Panc1 (cell line): Measurements from ENCODE around the gene PRLR.

Experiments used
- POLR2AphosphoS5 ChIP-seq: IDR thresholded peaks from 2 replicates; pipeline ENCODE4 v1.6.1; 2012; ENCODE audit warnings: mild to moderate bottlenecking, low read depth, low read length, moderate library complexity
- TF ChIP-seq, protein P1 (sequence below), 2 experiments: IDR thresholded peaks; 2 replicates each; pipeline ENCODE4 v1.6.1; 2011 to 2012; ENCODE audit warnings: low read depth in 2 of 2, control low read depth in 1 of 2, low read length in 1 of 2, mild to moderate bottlenecking in 1 of 2, moderate library complexity in 1 of 2; ENCODE audit not compliant: insufficient read depth in 1 of 2
- TF ChIP-seq, protein P2 (sequence below): fragments of 450-650 bp; IDR thresholded peaks from 2 replicates; pipeline ENCODE4 v1.5.1; 2017; ENCODE audit warnings: mild to moderate bottlenecking

DNA sequence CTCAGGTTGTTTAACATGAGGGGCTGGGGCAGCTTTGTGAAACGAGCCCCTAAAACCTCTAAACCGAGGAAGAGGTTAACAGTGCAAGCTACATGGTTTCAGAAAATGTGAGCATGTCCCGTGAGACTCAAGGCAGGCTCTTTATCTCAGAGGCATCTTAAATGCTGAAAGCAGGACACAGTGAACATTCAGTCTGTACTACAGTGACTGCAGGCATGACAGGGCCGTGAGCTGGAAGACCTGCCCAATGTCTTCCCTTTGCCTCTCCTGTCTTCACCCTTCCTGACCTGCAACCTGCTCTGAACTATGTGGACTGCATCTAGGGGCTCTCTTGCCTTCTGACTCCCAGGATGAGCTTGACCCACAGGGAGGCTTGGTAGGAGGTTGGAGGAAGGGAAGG, 58.3 kb downstream of the PRLR start:
- TF ChIP-seq, protein P1, sequence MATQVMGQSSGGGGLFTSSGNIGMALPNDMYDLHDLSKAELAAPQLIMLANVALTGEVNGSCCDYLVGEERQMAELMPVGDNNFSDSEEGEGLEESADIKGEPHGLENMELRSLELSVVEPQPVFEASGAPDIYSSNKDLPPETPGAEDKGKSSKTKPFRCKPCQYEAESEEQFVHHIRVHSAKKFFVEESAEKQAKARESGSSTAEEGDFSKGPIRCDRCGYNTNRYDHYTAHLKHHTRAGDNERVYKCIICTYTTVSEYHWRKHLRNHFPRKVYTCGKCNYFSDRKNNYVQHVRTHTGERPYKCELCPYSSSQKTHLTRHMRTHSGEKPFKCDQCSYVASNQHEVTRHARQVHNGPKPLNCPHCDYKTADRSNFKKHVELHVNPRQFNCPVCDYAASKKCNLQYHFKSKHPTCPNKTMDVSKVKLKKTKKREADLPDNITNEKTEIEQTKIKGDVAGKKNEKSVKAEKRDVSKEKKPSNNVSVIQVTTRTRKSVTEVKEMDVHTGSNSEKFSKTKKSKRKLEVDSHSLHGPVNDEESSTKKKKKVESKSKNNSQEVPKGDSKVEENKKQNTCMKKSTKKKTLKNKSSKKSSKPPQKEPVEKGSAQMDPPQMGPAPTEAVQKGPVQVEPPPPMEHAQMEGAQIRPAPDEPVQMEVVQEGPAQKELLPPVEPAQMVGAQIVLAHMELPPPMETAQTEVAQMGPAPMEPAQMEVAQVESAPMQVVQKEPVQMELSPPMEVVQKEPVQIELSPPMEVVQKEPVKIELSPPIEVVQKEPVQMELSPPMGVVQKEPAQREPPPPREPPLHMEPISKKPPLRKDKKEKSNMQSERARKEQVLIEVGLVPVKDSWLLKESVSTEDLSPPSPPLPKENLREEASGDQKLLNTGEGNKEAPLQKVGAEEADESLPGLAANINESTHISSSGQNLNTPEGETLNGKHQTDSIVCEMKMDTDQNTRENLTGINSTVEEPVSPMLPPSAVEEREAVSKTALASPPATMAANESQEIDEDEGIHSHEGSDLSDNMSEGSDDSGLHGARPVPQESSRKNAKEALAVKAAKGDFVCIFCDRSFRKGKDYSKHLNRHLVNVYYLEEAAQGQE (IDR thresholded peaks at IDR 0.05; ENCODE audit: insufficient read depth in 1 of 2, low read depth in 2 of 2, low read length in 1 of 2) = no peak
- TF ChIP-seq, protein P2, sequence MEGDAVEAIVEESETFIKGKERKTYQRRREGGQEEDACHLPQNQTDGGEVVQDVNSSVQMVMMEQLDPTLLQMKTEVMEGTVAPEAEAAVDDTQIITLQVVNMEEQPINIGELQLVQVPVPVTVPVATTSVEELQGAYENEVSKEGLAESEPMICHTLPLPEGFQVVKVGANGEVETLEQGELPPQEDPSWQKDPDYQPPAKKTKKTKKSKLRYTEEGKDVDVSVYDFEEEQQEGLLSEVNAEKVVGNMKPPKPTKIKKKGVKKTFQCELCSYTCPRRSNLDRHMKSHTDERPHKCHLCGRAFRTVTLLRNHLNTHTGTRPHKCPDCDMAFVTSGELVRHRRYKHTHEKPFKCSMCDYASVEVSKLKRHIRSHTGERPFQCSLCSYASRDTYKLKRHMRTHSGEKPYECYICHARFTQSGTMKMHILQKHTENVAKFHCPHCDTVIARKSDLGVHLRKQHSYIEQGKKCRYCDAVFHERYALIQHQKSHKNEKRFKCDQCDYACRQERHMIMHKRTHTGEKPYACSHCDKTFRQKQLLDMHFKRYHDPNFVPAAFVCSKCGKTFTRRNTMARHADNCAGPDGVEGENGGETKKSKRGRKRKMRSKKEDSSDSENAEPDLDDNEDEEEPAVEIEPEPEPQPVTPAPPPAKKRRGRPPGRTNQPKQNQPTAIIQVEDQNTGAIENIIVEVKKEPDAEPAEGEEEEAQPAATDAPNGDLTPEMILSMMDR = no peak
- TF ChIP-seq POLR2AphosphoS5 = no peak
